ENCODE results near the gene GRK5.

GRCh38 chr10:119502618-119503155, 295.3 kb downstream of the GRK5 start:
- no peak for TF ChIP-seq POLR2A (IDR thresholded peaks at IDR 0.05; ENCODE audit: low read length)
- no peak for TF ChIP-seq GATA1 (IDR thresholded peaks at IDR 0.05; ENCODE audit: low read depth, low read length)

Data from erythroblast (primary cell).